CD4-positive, alpha-beta memory T cell (primary cell): ENCODE measurements around the gene EPAS1. TPM values are rescaled to one million over a fixed set of nuclear protein-coding genes. Genes with fewer than 3 reads are reported as not detected.

ENCODE experiments used
- CTCF ChIA-PET: fragments of 350-600 bp; sonication (Branson Sonifier 250); formaldehyde crosslinking; loops from one replicate; lab custom pipeline; 2021; ENCODE audit warnings: inconsistent platforms; ENCODE audit not compliant: partially characterized antibody; lab: Charles Lee
- POLR2A ChIA-PET: fragments of 350-600 bp; sonication (Branson Sonifier 250); formaldehyde crosslinking; loops from one replicate; lab custom pipeline; 2021; ENCODE audit not compliant: partially characterized antibody; lab: Charles Lee
- DNase-seq, 5 donors: peaks; one replicate each; pipeline versions ENCODE4 v3.0.0 to v3.0.0-alpha.2; 2020 to 2022; ENCODE audit warnings: mixed read lengths in 1 of 5
- H3K27ac ChIP-seq: one replicate; pipeline ENCODE4 v1.7.0; 2013; ENCODE audit warnings: low read depth, low read length
- H3K27me3 ChIP-seq: 2 replicates; pipeline ENCODE4 v1.7.0; 2013; ENCODE audit warnings: mild to moderate bottlenecking, low read length, moderate library complexity; ENCODE audit not compliant: insufficient read depth
- H3K36me3 ChIP-seq: 2 replicates; pipeline ENCODE4 v1.7.0; 2013; ENCODE audit warnings: mild to moderate bottlenecking, low read length, moderate library complexity; ENCODE audit not compliant: insufficient read depth
- H3K4me1 ChIP-seq: 2 replicates; pipeline ENCODE4 v1.7.0; 2013; ENCODE audit warnings: mild to moderate bottlenecking, low read length, moderate library complexity; ENCODE audit not compliant: insufficient read depth
- H3K4me3 ChIP-seq, 2 donors: one replicate each; pipeline ENCODE4 v1.7.0; 2013; ENCODE audit warnings: low read length in 2 of 2, mild to moderate bottlenecking in 1 of 2
- H3K9me3 ChIP-seq, 2 donors: one replicate each; pipeline ENCODE4 v1.7.0; 2013; ENCODE audit warnings: low read length in 2 of 2, control low read depth in 1 of 2; ENCODE audit not compliant: control insufficient read depth in 1 of 2
- H3K27ac Mint-ChIP-seq, 7 donors: one replicate each; pipeline ENCODE4 v1.8.0; 2020 to 2021; ENCODE audit warnings: mixed read lengths in 7 of 7, mild to moderate bottlenecking in 6 of 7, inconsistent platforms in 3 of 7, moderate library complexity in 3 of 7
- H3K27me3 Mint-ChIP-seq, 2 donors: one replicate each; pipeline ENCODE4 v1.8.0; 2020 to 2021; ENCODE audit warnings: mixed read lengths in 2 of 2
- H3K36me3 Mint-ChIP-seq, 2 donors: one replicate each; pipeline ENCODE4 v1.8.0; 2020 to 2021; ENCODE audit warnings: mixed read lengths in 2 of 2, inconsistent platforms in 1 of 2, mild to moderate bottlenecking in 1 of 2
- H3K4me1 Mint-ChIP-seq, 4 donors: one replicate each; pipeline ENCODE4 v1.8.0; 2020 to 2021; ENCODE audit warnings: mixed read lengths in 4 of 4, mild to moderate bottlenecking in 1 of 4
- H3K4me3 Mint-ChIP-seq, 8 donors: one replicate each; pipeline ENCODE4 v1.8.0; 2020 to 2021; ENCODE audit warnings: mixed read lengths in 8 of 8, mild to moderate bottlenecking in 7 of 8, moderate library complexity in 6 of 8, inconsistent platforms in 3 of 8
- H3K9me3 Mint-ChIP-seq, 8 donors: one replicate each; pipeline ENCODE4 v1.8.0; 2020 to 2021; ENCODE audit warnings: mixed read lengths in 8 of 8, mild to moderate bottlenecking in 5 of 8, inconsistent platforms in 3 of 8, moderate library complexity in 1 of 8
- intact Hi-C: fragments of 100-400 bp; cut with micrococcal nuclease; formaldehyde crosslinking; loops from one replicate; pipeline ENCODE4 v1.15.1; 2023
- polyA plus RNA-seq, 2 donors: library from polyadenylated mRNA; unstranded; fragments of 300-500 nt; fragmentation: Illumina TruSeq; gene quantifications; one replicate each; pipeline ENCODE4 v1.2.3, GENCODE V29; 2021
- total RNA-seq, 2 experiments: library from RNA; stranded (reverse); gene quantifications; one replicate each; pipeline ENCODE4 v1.2.3, GENCODE V29; 2021

EPAS1 gene
- total and polyA plus RNA-seq, 4 experiments from 2014 or later: 0.40 to 2.7 (median 2.3) TPM; not detected in 1

DNA sequence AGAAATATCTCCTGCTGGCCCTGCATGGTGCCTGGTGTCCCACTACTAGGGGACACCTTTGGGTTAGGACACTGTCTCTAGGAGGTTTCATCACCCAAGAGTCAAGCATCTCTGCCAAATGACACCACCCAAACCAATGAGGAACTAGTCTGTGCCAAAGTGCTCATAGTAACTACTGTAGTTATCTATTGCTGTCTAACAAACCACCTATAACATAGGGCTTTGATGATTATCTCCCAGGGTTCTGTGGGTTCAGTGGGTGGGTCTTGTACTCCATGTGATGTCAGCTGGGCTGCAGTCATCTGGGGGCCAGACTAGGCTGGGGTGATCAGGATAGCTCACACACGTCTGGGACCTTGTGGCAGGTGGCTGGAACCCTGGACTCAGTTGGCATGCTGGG, 59.8 kb downstream of the EPAS1 start:
- CTCF ChIA-PET: interaction anchor here (1.3 to 2.6 kb wide), 3 partner anchors 9 to 294 kb away, joined by 3 to 12 read pairs (median 6); no protein-coding TSS in a partner anchor
- no peak overlapping the region for H3K4me3 ChIP-seq
- peaks cover 31 to 76% (median 54%) of the 10 kb centered on the region in 4 donors for H3K4me1 Mint-ChIP-seq
- peaks cover 0 to 4% of the 10 kb centered on the region in 2 donors for H3K36me3 Mint-ChIP-seq
- H3K9me3 Mint-ChIP-seq: no peaks in the 10 kb centered on the region
- H3K27ac ChIP-seq: no peak overlapping the region
- no peak overlapping the region for H3K4me3 Mint-ChIP-seq
- no peak for DNase-seq
- intact Hi-C loops: no loop called here
- POLR2A ChIA-PET: no interaction called here
- peaks cover 34% of the 10 kb centered on the region for H3K4me1 ChIP-seq
- peak overlapping the region in 1 of 7 donors; percentile 38 for H3K27ac Mint-ChIP-seq
- H3K27me3 ChIP-seq: no peaks in the 10 kb centered on the region
- no peaks in the 10 kb centered on the region for H3K27me3 Mint-ChIP-seq
- no peaks in the 10 kb centered on the region for H3K9me3 ChIP-seq
- no peaks in the 10 kb centered on the region for H3K36me3 ChIP-seq

DNA sequence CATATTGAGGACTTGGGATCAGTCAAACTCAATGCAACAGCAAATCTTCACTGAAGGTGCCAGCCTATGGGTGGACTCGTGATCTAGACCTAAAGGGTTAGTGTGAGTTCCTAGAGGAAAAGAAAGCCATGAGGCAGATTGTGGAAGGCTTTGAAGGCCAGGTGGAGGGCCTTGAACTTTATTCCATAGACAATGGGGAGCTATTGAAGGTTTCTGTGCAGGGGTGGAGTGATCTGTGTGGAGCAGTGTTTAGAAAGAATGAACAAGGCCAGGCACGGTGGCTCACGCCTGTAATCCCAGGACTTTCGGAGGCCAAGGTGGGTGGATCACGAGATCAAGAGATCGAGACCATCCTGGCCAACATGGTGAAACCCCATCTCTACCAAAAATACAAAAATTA, 61.5 kb downstream of the EPAS1 start:
- ChIA-PET POLR2A (no interaction called here), CTCF (interaction anchor here (0.7 to 2.6 kb wide), 3 partner anchors 25 to 484 kb away, joined by 3 to 12 read pairs (median 4); no protein-coding TSS in a partner anchor)
- no peaks in the 10 kb centered on the region for H3K36me3 ChIP-seq
- no peaks in the 10 kb centered on the region for H3K9me3 ChIP-seq
- Mint-ChIP-seq H3K9me3 (no peaks in the 10 kb centered on the region), H3K27ac (no peak overlapping the region), H3K27me3 (no peaks in the 10 kb centered on the region), H3K4me1 (peaks cover 26 to 76% (median 53%) of the 10 kb centered on the region in 4 donors), H3K36me3 (peaks cover 0 to 4% of the 10 kb centered on the region in 2 donors), H3K4me3 (no peak overlapping the region)
- H3K4me3 ChIP-seq: no peak overlapping the region
- no peak overlapping the region for H3K27ac ChIP-seq
- H3K27me3 ChIP-seq: no peaks in the 10 kb centered on the region
- DNase-seq: no peak
- H3K4me1 ChIP-seq: peaks cover 31% of the 10 kb centered on the region
- intact Hi-C loops: no loop called here

DNA sequence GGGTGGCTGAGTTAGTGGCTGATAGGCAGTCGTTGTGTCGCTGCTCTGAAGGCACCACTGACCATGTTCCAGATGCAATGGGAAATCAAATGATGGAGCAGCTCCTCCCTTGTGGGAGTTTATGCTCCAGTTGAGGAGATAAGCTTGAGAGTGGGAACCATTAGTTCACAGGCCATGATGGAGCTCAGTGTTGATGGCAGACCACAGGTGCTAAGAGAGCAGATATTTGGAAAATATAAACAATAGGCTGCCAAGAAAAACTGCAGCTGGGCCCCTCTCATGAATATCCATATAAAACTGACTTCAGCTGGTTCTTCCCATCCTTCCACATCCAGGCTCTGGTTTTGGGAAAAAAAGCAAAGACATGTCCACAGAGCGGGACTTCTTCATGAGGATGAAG, 63.1 kb downstream of the EPAS1 start:
- Mint-ChIP-seq H3K27ac (peak overlapping the region in 1 of 7 donors; percentile 62), H3K9me3 (no peaks in the 10 kb centered on the region), H3K4me1 (peaks cover 32 to 71% (median 51%) of the 10 kb centered on the region in 4 donors), H3K27me3 (no peaks in the 10 kb centered on the region), H3K4me3 (no peak overlapping the region), H3K36me3 (peaks cover 0 to 4% of the 10 kb centered on the region in 2 donors)
- intact Hi-C loops: no loop called here
- no peaks in the 10 kb centered on the region for H3K36me3 ChIP-seq
- no peak for DNase-seq
- POLR2A ChIA-PET: no interaction called here
- H3K27me3 ChIP-seq: no peaks in the 10 kb centered on the region
- H3K4me1 ChIP-seq: peaks cover 27% of the 10 kb centered on the region
- no peak overlapping the region for H3K4me3 ChIP-seq
- CTCF ChIA-PET: interaction anchor here (1.2 to 2.7 kb wide), 6 partner anchors 10 to 367 kb away, joined by 3 to 7 read pairs (median 4); no protein-coding TSS in a partner anchor
- no peaks in the 10 kb centered on the region for H3K9me3 ChIP-seq
- no peak overlapping the region for H3K27ac ChIP-seq

DNA sequence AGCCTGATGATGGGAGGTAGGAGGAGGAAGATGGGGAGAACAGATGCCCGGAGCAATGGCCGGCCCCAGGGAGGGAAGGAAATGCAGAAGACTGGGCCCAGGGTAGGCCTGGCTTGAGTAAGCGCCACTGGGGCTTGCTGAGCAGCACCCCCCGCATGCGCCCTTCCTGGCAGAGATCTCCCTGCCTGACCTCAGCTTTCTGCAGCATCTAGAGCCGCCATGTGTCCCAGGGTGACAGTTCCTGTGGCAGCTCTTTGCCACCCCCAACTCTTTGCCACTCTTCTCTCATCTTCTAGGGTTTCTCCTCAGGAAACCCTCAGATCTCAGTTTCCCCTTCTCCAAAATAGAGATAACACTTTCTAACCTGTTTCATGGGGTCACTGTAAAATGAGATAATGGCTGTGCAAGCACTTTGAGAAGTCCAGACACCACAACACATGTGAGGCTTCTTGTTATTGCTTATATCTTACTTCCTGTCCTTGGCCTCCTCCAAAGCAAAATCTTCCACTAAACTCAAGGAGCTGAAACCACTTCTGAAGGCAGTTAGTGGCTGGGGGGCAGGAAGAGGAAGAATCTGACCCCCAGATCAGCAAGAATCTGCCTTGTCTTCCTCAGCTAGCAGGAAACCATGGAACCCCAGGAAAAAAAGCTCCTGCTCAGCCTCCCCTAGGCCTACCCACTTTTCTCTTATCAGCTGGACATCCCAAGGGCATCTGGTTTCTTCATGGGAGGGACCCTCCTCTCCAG, 64.9 kb downstream of the EPAS1 start:
- ChIA-PET CTCF (interaction anchor here (0.7 to 3.4 kb wide), 8 partner anchors 12 to 369 kb away, joined by 3 to 48 read pairs (median 8); no protein-coding TSS in a partner anchor), POLR2A (no interaction called here)
- no peak overlapping the region for H3K4me3 Mint-ChIP-seq
- H3K4me1 Mint-ChIP-seq: peaks cover 28 to 59% (median 42%) of the 10 kb centered on the region in 4 donors
- Histone ChIP-seq H3K36me3 (no peaks in the 10 kb centered on the region), H3K27me3 (no peaks in the 10 kb centered on the region), H3K4me3 (no peak overlapping the region), H3K9me3 (no peaks in the 10 kb centered on the region), H3K4me1 (peaks cover 24% of the 10 kb centered on the region), H3K27ac (no peak overlapping the region)
- H3K9me3 Mint-ChIP-seq: no peaks in the 10 kb centered on the region
- H3K36me3 Mint-ChIP-seq: peaks cover 0 to 4% of the 10 kb centered on the region in 2 donors
- intact Hi-C loops: no loop called here
- H3K27ac Mint-ChIP-seq: peak overlapping the region in 1 of 7 donors; percentile 32
- no peak for DNase-seq
- H3K27me3 Mint-ChIP-seq: no peaks in the 10 kb centered on the region

DNA sequence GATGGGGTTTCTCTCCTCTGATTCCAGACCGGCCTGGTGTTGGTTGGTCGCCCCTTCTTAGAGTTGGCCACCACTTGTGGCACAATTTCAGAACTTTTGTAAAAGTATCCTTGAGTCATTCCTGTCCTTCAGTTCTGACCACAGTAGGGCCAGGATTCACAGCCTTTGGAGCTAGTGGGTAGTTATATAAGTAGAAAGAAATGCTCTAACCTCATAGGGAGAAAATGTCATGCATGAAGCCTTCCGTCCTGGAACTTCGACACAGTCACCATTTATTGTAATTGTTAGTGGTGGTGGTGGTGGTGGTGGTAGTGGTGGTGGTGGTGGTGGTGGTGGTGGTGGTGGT, 65.4 kb downstream of the EPAS1 start:
- intact Hi-C loops: no loop called here

DNA sequence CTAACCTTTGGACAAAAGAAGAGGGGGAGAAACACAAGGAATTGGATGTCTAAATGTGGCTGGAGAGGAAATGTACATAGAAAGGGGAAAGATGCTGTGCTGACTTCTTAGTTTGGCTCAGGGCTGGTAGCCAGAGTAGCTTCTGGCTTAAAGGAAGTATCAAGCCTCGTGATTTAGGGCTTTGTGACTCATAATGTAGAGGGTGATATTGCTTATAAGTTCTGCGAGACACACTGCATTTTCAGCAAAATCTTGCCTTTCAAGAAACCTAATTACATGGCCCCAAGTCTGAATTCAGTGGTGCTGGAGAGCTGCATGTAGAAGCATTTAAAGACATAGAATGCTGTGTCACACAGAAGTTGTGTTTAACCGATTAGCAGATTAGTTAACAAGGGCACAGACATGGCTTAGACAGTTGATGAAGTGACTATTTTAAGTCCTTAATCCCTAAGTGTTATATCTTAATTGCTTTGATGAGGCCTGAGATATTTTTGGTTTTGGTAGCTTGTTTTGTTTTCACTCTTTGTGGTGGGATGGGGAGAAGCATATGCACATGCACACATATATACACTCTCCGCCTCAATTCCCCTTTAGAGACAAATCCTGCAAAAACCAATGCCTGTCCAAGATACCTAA, 66.4 kb downstream of the EPAS1 start:
- POLR2A ChIA-PET: interaction anchor here (0.8 kb wide), 1 partner anchor 9 kb away, joined by 3 read pairs; no protein-coding TSS in a partner anchor
- Mint-ChIP-seq H3K27ac (peak overlapping the region in 1 of 7 donors; percentile 57), H3K4me1 (peaks cover 21 to 46% (median 32%) of the 10 kb centered on the region in 4 donors), H3K4me3 (no peak overlapping the region), H3K36me3 (peaks cover 0 to 2% of the 10 kb centered on the region in 2 donors), H3K27me3 (no peaks in the 10 kb centered on the region), H3K9me3 (no peaks in the 10 kb centered on the region)
- Histone ChIP-seq H3K4me3 (no peak overlapping the region), H3K27me3 (no peaks in the 10 kb centered on the region), H3K36me3 (no peaks in the 10 kb centered on the region), H3K4me1 (peaks cover 22% of the 10 kb centered on the region), H3K9me3 (no peaks in the 10 kb centered on the region), H3K27ac (no peak overlapping the region)
- no peak for DNase-seq
- CTCF ChIA-PET: interaction anchor here (0.6 to 3.4 kb wide), 18 partner anchors 12 to 373 kb away, joined by 3 to 48 read pairs (median 5); no protein-coding TSS in a partner anchor
- intact Hi-C loops: loop anchor here (2.0 kb wide), 1 partner anchor 133 kb away; no protein-coding TSS in a partner anchor

More for the DNA sequence above, 65.4 kb downstream of the EPAS1 start:
- no peak overlapping the region for H3K4me3 ChIP-seq
- H3K27me3 ChIP-seq: no peaks in the 10 kb centered on the region
- ChIA-PET CTCF (interaction anchor here (1.1 to 3.4 kb wide), 14 partner anchors 12 to 370 kb away, joined by 3 to 48 read pairs (median 6); no protein-coding TSS in a partner anchor), POLR2A (no interaction called here)
- Mint-ChIP-seq H3K4me1 (peaks cover 23 to 54% (median 36%) of the 10 kb centered on the region in 4 donors), H3K27ac (no peak overlapping the region), H3K36me3 (peaks cover 0 to 4% of the 10 kb centered on the region in 2 donors), H3K4me3 (no peak overlapping the region), H3K9me3 (no peaks in the 10 kb centered on the region), H3K27me3 (no peaks in the 10 kb centered on the region)
- no peak for DNase-seq
- no peaks in the 10 kb centered on the region for H3K9me3 ChIP-seq
- peaks cover 22% of the 10 kb centered on the region for H3K4me1 ChIP-seq
- no peaks in the 10 kb centered on the region for H3K36me3 ChIP-seq
- no peak overlapping the region for H3K27ac ChIP-seq
